ENCODE data around the gene OXCT2.

GRCh38 chr1:39721664-39722063 lies 49.5 kb downstream of the OXCT2 start:
- TF ChIP-seq, protein P1, sequence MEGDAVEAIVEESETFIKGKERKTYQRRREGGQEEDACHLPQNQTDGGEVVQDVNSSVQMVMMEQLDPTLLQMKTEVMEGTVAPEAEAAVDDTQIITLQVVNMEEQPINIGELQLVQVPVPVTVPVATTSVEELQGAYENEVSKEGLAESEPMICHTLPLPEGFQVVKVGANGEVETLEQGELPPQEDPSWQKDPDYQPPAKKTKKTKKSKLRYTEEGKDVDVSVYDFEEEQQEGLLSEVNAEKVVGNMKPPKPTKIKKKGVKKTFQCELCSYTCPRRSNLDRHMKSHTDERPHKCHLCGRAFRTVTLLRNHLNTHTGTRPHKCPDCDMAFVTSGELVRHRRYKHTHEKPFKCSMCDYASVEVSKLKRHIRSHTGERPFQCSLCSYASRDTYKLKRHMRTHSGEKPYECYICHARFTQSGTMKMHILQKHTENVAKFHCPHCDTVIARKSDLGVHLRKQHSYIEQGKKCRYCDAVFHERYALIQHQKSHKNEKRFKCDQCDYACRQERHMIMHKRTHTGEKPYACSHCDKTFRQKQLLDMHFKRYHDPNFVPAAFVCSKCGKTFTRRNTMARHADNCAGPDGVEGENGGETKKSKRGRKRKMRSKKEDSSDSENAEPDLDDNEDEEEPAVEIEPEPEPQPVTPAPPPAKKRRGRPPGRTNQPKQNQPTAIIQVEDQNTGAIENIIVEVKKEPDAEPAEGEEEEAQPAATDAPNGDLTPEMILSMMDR (IDR thresholded peaks at IDR 0.05): no peak
- TF ChIP-seq EP300 (IDR thresholded peaks at IDR 0.05) (no peak), POLR2AphosphoS5 (IDR thresholded peaks at IDR 0.05) (no peak)
